Small intestine (tissue), 7 donors: ENCODE data around the gene TRPM6. TPM values are rescaled to one million over a fixed set of nuclear protein-coding genes. Genes with fewer than 3 reads are reported as not detected.
"Not testable (repeated sequence)": the region's sequence is repeated elsewhere in the genome, so short reads cannot be mapped to it uniquely, and the experiment has no call there.

Experiments
- DNase-seq, 2 donors: peaks; one replicate each; pipeline versions ENCODE4 v3.0.0 to v3.0.0-alpha.2; 2013
- FAIRE-seq: peaks from 2 replicates; lab custom pipeline; 2012; peaks lifted over from hg19 to GRCh38; lab: Jason Lieb, UNC
- H3K27ac ChIP-seq, 3 donors: one replicate each; pipeline ENCODE4 v1.5.1; 2013; ENCODE audit warnings: low read length in 2 of 3, mild to moderate bottlenecking in 2 of 3, control low read depth in 1 of 3, inconsistent platforms in 1 of 3, low read depth in 1 of 3, moderate library complexity in 1 of 3
- H3K27me3 ChIP-seq, 3 donors: one replicate each; pipeline ENCODE4 v1.6.1; 2013; ENCODE audit warnings: low read length in 3 of 3, inconsistent platforms in 1 of 3; ENCODE audit not compliant: control insufficient read depth in 3 of 3, insufficient read depth in 3 of 3
- H3K36me3 ChIP-seq, 3 donors: one replicate each; pipeline ENCODE4 v1.6.1; 2013; ENCODE audit warnings: low read length in 3 of 3, inconsistent platforms in 1 of 3, low read depth in 1 of 3, mild to moderate bottlenecking in 1 of 3, moderate library complexity in 1 of 3; ENCODE audit not compliant: control insufficient read depth in 3 of 3, insufficient read depth in 2 of 3
- H3K4me1 ChIP-seq, 3 donors: one replicate each; pipeline ENCODE4 v1.6.1; 2013; ENCODE audit warnings: low read length in 2 of 3, inconsistent platforms in 1 of 3, low read depth in 1 of 3, mild to moderate bottlenecking in 1 of 3, moderate library complexity in 1 of 3; ENCODE audit not compliant: control insufficient read depth in 3 of 3, insufficient read depth in 2 of 3
- H3K4me3 ChIP-seq, 3 donors: one replicate each; pipeline ENCODE4 v1.5.1; 2013; ENCODE audit warnings: low read length in 3 of 3, control low read depth in 1 of 3, inconsistent platforms in 1 of 3, low read depth in 1 of 3, mild to moderate bottlenecking in 1 of 3, moderate library complexity in 1 of 3
- H3K9me3 ChIP-seq, 2 donors: one replicate each; pipeline ENCODE4 v1.6.1; 2013; ENCODE audit warnings: low read depth in 1 of 2, low read length in 1 of 2; ENCODE audit not compliant: control insufficient read depth in 2 of 2, insufficient read depth in 1 of 2
- WGBS, 3 donors: extraction: QIAGEN DNeasy Blood & Tissue Kit; methylation state at CpG; one replicate each; pipeline ENCODE4 v1.1.7; 2013; 5-methylcytosine and 5-hydroxymethylcytosine counted together
- polyA plus RNA-seq, 4 donors: library from polyadenylated mRNA; stranded (reverse) in 3 of 4; unstranded in 1 of 4; fragments of 200-250 nt in 3 of 4; fragments of 120-200 nt in 1 of 4; gene quantifications; one replicate each; pipeline versions ENCODE4 v1.2.1 to v1.2.3, GENCODE V29; 2013
- donor health status: healthy with polysubstance abuse.
- donor health status: control.
- donor health status: control.
- donor health status: Bipolar disorder and iron deficiency.
- donor health status: healthy.

Gene TRPM6
- polyA plus RNA-seq, 4 donors = 0.73 to 5.4 (median 2.1) TPM

GRCh38 chr9:74901001-74901400 lies 13.3 kb upstream of the TRPM6 start:
- H3K4me3 ChIP-seq = no peak overlapping the region
- peak; percentile 75 to 85 for DNase-seq
- peaks cover 0 to 18% (median 2%) of the 10 kb centered on the region in 3 donors for H3K4me1 ChIP-seq
- no peaks in the 10 kb centered on the region for H3K27me3 ChIP-seq
- FAIRE-seq = peak; percentile 71
- peak overlapping the region in 1 of 3 donors; percentile 13 for H3K27ac ChIP-seq
- H3K36me3 ChIP-seq = no peaks in the 10 kb centered on the region
- H3K9me3 ChIP-seq = no peaks in the 10 kb centered on the region

- H3K4me3 ChIP-seq, H3K9me3 ChIP-seq, H3K27ac ChIP-seq, DNase-seq, H3K36me3 ChIP-seq, H3K27me3 ChIP-seq, FAIRE-seq, H3K4me1 ChIP-seq: not testable (repeated sequence)
- 91 to 97% (median 94%) methylated on average over 3 of the region's 3 CpGs for whole genome bisulfite sequencing, 3 donors
Observed at GRCh38 chr9:74888449-74888848, 728 bp upstream of the TRPM6 start.

- peak overlapping the region in 2 of 3 donors; percentile 76 to 92 for H3K27ac ChIP-seq
- no peak for FAIRE-seq
Observed at GRCh38 chr9:74887981-74888370, 255 bp upstream of the TRPM6 start.

GRCh38 chr9:74876382-74876949 lies 11.3 kb downstream of the TRPM6 start:
- DNase-seq (no peak), FAIRE-seq (no peak)
- no peak overlapping the region for H3K27ac ChIP-seq
- peaks cover 0 to 12% (median 0%) of the 10 kb centered on the region in 3 donors for H3K36me3 ChIP-seq
- H3K9me3 ChIP-seq = peaks cover 0 to 25% of the 10 kb centered on the region in 2 donors
- WGBS, 3 donors = 65 to 68% (median 66%) methylated on average over 3 of the region's 3 CpGs
- peaks cover 0 to 3% (median 0%) of the 10 kb centered on the region in 3 donors for H3K27me3 ChIP-seq
- no peaks in the 10 kb centered on the region for H3K4me1 ChIP-seq
- no peak overlapping the region for H3K4me3 ChIP-seq

More at GRCh38 chr9:74887981-74888370, 255 bp upstream of the TRPM6 start:
- Histone ChIP-seq H3K4me1 (no peaks in the 10 kb centered on the region), H3K4me3 (peak overlapping the region in 2 of 3 donors; percentile 75 to 78), H3K9me3 (peaks cover 0 to 2% of the 10 kb centered on the region in 2 donors), H3K27me3 (no peaks in the 10 kb centered on the region), H3K36me3 (no peaks in the 10 kb centered on the region)
- no peak for DNase-seq
- 20 to 63% (median 54%) methylated on average over 4 of the region's 4 CpGs for WGBS, 3 donors

DNA sequence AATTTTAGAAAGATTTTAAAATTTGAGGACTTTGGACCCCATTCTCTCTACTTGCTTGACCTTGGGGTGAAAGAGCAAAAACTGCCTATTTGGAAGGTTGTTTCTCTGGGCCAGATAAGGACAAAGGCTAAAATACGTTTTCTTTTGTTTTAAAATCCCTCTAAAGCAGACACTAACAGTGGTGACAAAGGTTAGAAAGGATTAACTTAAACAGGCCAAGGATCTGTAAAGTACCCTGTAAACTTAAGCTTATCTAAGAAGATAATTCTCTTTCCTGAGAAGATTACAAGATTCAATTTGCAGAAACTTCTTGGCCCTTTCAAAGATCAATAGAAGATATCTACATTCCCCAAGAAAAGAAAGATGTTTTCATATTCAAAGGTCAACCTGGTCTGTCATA lies 12.1 kb downstream of the TRPM6 start:
- FAIRE-seq = no peak
- 9 to 53% (median 23%) methylated on average over 1 of the region's 1 CpG for WGBS, 3 donors

DNA sequence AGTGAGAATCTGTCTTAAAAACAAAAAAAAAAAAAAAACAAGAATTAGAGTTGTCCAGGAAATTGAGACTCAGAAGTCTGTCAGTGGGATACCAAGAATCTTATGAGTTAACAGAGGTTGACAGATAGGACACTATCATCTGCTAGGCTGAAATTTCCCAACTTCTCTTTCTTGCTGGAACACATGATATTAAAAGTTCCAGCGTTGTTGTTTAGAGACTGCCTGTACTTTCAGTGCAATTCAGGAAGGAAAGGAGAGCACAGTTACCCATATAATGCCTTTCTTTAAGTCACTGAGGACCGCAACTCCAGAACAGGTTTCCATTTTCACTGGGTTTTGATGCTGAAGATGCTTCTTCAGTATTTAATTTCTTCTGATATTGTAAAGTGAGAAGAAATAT lies 13.5 kb downstream of the TRPM6 start:
- H3K4me3 ChIP-seq = no peak overlapping the region
- DNase-seq = no peak
- no peak for FAIRE-seq
- H3K27ac ChIP-seq = no peak overlapping the region
- peaks cover 0 to 9% (median 0%) of the 10 kb centered on the region in 3 donors for H3K36me3 ChIP-seq
- 73 to 94% (median 86%) methylated on average over 2 of the region's 2 CpGs for WGBS, 3 donors
- H3K9me3 ChIP-seq = peaks cover 0 to 17% of the 10 kb centered on the region in 2 donors
- no peaks in the 10 kb centered on the region for H3K4me1 ChIP-seq
- H3K27me3 ChIP-seq = no peaks in the 10 kb centered on the region

More for the DNA sequence above, 12.1 kb downstream of the TRPM6 start:
- no peak overlapping the region for H3K27ac ChIP-seq
- peak in 1 of 2 donors; percentile 26 for DNase-seq
- H3K36me3 ChIP-seq = peaks cover 0 to 12% (median 0%) of the 10 kb centered on the region in 3 donors
- H3K4me3 ChIP-seq = no peak overlapping the region
- H3K9me3 ChIP-seq = peaks cover 0 to 25% of the 10 kb centered on the region in 2 donors
- no peaks in the 10 kb centered on the region for H3K4me1 ChIP-seq
- peaks cover 0 to 3% (median 0%) of the 10 kb centered on the region in 3 donors for H3K27me3 ChIP-seq

- FAIRE-seq (no peak), DNase-seq (no peak)
- H3K9me3 ChIP-seq = peaks cover 0 to 6% of the 10 kb centered on the region in 2 donors
- no peak overlapping the region for H3K4me3 ChIP-seq
- no peak overlapping the region for H3K27ac ChIP-seq
- WGBS, 3 donors = 85 to 86% (median 85%) methylated on average over 9 of the region's 9 CpGs
- H3K4me1 ChIP-seq = no peaks in the 10 kb centered on the region
- no peaks in the 10 kb centered on the region for H3K27me3 ChIP-seq
- H3K36me3 ChIP-seq = peaks cover 0 to 8% (median 0%) of the 10 kb centered on the region in 3 donors
Observed at GRCh38 chr9:74872619-74873233, 15.0 kb downstream of the TRPM6 start.

- no peak for DNase-seq
- Histone ChIP-seq H3K4me3 (no peak overlapping the region), H3K36me3 (peaks cover 0 to 5% (median 0%) of the 10 kb centered on the region in 3 donors), H3K27me3 (no peaks in the 10 kb centered on the region), H3K4me1 (no peaks in the 10 kb centered on the region), H3K27ac (no peak overlapping the region), H3K9me3 (no peaks in the 10 kb centered on the region)
- no peak for FAIRE-seq
- WGBS, 3 donors = 45 to 73% (median 48%) methylated on average over 4 of the region's 4 CpGs
Observed at GRCh38 chr9:74867483-74867882, 20.2 kb downstream of the TRPM6 start.
